HG03097 (cell line): ENCODE results near the gene CGREF1.
"Not testable (repeated sequence)": the region's sequence is repeated elsewhere in the genome, so short reads cannot be mapped to it uniquely, and the experiment has no call there.

Experiments
- ATAC-seq: cut with Tn5 transposase; IDR thresholded peaks from one replicate; pipeline ENCODE4 v1.9.1; 2021; ENCODE audit not compliant: unreplicated experiment, low FRiP score

The CGREF1 gene

DNA sequence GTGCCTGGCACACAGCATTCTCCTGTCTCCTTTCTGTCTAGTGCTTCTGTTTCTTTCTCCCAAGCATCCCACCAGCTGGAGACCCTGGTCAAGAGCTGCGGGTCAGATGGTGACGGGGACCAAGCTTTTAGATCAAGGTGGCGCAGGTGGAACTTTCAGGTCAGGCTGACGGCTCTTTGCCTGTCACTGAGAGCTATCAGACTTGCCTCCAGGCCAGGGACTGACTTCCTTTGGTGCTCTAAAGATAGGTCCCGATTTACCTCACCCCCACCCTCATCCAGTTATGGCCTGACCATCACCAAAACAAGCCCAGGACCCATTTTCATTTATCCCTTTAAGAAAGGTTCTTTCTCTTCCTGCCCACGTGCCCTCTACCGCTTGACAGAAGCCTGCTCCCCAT, 41.7 kb downstream of the CGREF1 start:
- ATAC-seq: no peak

DNA sequence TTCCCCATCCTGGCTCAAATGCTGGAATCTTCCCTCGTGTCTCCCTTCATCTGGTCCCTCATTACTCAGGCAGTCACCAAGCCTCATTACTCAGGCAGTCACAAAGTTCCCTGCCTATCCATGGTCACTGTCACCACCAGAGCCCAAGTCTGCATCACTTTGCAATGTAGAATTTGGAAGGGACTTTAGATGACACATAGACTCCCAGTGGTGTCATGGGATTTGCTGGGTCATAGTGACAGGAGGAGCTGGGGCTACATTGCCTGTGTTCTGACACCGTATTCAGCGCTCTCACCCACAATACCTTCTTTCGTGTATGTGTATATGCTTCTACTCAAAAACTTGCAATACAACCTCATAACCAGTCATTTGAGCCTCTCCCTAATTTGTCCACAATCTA, 42.6 kb downstream of the CGREF1 start:
- ATAC-seq: no peak

DNA sequence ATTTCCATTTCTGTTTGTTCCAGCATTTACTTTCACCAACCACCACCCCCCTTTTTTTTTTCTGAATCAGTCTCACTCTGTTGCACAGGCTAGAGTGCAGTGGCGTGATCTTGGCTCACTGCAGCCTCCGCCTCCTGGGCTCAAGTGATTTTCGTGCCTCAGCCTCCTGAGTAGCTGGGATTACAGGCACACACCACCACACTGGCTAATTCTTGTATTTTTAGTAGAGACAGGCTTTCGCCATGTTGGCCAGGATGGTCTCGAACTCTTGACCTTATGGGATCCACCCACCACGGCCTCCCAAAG, 43.4 kb downstream of the CGREF1 start:
- ATAC-seq: not testable (repeated sequence)

DNA sequence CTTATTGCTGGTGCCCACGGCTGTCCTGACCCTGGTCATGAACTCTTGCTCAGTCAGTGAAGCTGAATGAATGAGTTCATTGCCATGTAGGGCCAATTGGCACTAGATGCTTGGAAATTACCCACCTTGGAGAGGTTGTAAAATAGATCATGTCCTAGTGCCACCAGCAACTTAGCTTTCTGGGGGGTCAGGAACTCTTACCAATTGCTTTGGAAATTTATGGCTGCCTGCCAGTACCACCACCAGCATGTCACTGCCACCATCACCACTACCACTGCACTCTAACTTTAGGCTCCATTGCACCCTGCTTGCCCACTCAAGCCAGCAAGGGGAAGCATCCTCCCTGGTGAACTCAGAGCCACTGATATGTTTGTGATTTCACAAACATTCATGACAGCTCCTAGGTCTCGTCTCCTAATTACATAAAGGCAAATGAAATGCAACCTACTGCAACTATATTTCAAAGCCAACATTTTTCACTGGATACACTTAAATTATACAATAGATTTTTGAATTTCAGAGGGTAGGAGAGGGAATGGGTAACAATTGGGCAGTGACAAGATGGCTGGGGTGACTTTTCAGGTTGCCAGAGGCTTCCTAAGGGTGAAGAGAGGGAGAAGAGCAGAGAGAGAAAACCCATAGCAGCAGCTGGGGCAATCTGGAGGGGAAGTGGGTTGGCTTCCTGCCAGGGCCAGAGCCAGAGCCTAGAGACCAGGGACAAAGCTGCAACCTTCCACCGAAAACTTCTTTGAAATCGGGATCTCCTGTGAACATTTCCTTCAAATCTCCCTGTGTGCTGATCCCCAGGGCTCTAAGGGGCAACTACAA, 44.0 kb downstream of the CGREF1 start:
- ATAC-seq: no peak

DNA sequence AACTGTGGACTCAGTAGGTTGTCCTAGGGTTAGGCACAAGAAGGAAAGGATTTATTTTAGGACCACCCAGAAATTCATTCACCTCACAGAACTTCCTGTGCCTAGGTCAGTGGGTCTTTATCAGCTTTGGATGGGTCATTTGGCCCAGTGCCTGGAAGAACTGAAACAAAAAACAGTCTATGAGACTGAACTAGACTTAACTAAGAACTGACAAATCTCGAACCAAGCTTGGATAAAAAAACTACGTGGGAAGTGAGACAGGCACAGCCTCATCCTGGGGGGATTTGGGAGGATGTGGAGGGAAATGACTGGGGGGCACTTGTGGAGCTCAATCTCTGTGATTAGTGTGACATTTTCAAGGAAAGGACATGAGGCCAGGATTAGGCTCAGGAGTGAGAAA, 45.1 kb downstream of the CGREF1 start:
- ATAC-seq: no peak

DNA sequence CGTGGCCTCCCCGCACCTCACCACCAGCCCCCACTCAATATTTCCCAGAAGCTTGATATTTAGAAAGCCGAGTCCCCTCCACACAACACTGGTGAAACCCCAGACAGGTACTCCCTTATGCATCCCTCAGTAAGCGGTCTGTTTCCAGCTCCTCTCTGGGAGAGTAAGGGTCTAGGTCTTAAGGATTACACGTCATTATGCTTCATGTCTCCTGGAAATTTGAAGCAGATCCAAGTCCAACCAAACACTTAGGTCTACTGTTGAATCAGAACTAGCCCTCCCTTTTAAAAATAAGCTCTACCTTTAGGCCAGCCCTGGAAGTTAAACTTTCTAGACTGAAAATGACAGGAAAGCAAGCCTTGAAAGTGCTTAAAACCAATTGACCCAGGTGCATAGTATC, 46.0 kb downstream of the CGREF1 start:
- ATAC-seq: no peak

DNA sequence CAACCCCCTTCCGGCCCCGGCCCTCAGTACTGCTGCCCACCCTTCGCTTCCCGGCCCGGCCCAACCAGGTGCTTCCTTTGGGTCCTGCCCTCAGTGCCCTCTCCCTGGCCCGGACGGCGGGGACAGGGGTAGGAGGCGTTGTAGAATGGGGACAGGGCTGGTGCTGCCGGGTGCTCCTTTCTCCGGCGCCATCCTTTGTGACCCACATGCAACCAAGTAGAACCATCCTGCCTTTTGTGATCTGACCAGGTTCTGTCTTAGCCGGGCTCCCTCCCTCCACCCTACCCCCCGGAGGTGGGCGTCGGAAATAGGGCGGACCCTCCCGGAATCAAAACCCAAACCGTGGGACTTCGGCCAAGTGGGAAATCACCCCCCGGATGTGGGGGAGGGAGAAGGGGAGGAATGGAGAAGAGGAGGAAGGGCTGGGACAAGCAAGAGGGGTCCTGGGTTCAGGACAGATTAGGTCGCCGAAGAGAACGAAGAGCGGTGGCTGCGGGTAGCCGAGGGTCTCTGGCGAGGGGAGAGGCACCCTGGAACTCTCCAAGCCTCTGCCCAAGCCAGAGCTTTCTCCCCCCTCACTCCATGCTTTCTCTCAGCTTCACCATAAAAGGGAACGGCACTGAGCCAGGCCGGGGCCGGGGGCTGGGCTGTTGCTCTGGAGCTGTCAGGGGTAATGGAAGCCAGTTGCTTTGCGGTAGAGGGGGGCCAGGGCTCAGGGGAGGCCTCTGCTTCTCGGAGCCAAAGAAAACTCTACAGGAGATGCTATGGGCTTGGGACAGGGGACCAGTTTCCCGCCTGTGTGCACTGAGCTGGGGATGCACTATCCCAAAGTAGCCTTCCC, 46.7 kb downstream of the CGREF1 start:
- ATAC-seq: peak; percentile 5

DNA sequence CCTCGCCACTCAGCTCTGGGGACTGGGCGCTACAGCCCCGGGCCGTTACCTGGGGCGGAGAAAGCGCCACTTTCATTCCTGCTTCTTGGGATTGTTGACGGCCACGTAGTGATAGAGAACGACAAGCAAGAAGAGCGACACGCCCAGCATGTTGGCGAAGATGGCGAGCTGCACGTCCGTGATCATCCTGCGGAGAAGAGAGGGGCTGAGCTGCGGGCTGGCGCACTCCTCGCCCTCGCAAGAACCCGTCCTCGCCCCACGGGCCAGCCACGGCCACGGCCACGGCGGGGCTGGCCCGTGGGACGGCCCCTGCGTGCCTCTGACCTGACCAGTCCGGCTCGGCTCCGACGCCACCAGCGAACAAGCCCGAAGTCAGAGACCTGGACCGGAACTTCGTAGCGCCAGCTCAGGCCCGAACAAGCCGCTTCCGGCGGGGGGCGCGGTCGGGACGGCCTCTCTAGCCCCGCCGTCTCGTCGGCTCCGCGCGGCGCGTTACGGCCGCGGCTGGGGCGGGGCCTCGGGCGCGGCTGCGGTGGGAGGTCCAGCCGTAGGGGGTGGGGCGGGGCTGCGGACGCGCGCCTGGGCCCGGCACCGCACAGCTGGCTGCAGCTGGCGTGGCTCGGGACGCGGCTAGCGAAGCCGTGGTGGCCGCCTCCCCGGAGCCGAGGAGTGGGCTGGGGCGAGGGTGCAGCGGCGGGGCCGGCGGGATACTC, 47.5 kb downstream of the CGREF1 start, which contains the start of gene OST4:
Gene OST4, minus strand, starts transcription at position 378 of the 713 bp plus-strand sequence.
- ATAC-seq: peak; percentile 69

DNA sequence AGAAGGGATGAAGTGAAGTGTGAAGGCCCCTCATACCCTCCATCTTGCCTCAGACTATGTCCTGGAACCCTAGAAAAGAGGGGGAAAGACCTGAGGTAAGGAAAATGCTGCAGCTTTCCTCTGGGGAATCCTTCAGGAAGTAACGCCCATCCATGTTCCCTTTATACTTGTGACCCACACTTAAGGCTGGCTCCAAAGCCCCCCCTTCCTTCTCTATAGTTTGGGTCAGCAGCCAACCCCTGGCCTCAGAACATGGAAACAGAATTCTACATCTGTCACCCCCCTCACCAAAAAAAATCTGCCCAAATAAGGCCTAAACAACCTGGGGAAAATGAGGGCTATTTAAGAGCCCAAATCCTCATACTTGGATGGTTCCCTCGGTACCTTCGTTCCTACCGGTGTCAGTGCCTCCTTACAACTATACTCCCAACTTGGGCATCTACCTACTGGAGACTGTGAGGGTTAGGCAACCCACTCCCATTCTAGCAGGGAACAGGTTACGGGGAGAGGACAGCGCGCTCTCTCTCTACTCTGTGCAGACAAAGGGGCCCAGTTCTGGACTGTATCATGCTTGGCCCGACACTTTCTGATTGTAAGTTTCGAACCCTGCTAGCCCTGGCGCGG, 48.2 kb downstream of the CGREF1 start:
- no peak for ATAC-seq

DNA sequence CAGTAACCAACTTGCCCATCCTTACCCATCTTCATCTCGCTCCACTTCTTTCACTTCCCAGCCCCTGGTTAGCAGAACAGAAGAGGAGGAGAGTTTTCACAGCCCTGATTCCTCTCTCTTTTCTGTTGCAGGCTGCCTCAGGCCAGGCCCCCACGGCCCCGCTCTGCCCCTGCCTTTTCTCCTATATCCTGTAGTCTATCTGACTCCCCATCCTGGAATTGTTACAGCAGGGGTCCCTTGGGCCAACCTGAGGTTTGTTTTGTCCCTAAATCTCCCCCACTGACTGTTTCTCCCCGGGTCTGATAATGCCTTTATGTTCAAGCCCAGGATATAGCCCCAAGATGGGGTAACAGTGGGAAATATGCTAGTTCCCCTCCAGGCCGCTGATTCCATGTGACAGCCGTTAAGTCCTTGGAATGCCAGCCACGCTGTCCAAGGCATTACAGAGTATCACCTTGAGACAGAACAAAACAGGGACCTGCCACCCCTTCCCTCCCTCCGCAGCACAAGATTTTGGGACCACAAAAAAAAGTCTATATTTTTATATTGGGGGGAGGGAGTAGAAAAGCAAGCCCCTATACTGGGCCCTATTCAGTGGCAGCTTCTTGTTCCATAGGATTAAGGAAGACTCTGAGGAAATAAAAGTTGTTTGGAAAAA, 48.8 kb downstream of the CGREF1 start:
- no peak for ATAC-seq

DNA sequence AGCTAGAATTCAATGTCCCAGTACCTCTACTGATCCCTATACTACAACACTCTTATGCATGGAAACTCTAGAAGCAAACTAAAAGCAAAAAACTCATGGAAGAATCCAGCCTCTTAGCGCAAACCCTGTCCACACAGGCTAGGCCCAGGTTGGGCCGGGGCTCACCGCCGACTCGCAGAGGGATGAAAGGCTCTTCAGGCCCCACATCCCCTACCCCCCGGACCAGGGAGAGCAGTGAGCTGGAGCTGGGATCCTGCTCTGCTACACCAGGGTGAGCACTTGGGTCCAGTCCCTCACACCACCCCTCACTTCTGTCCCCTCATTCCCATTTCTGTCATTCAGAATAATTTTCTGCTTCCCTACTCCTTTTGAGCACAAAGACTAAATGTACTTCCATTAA, 49.5 kb downstream of the CGREF1 start:
- no peak for ATAC-seq

DNA sequence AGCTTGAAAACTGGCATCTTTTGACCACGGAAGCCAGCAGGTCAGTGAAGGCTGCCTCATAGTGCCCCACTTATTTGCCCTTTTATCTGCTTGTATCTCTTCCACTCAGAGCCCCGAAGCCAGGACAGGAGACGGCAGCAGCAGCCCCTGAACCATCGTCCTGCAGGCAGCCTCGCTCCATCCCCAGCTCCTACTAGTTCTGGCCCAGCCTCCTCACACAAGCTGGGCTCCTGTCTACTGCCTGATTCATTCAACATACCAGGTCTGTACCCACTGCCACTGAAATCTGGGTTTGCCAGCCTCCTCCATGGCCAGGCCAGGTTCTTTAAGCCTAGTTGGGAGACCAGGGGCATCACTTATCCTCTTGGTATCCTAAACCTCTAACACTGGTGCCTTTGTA, 51.5 kb downstream of the CGREF1 start:
- no peak for ATAC-seq

DNA sequence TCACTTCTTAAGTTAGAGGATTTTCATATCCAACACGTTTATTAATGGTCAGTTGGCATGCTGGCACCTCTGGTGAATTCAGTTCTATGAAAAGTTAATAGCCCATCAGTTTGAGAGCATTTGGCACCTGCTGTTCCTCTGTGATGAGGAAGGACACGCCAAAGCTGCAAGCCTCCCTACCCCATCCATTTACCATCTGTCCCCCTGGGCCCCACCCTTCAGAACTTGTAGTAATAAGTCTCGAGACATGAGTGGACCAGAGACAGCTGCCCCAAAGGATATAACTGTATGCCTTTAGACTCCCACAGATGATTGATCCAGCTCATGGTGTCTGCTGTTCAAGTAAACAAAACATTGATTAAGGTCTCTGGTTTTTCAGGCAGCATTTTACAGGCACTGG, 53.8 kb downstream of the CGREF1 start:
- ATAC-seq: no peak

DNA sequence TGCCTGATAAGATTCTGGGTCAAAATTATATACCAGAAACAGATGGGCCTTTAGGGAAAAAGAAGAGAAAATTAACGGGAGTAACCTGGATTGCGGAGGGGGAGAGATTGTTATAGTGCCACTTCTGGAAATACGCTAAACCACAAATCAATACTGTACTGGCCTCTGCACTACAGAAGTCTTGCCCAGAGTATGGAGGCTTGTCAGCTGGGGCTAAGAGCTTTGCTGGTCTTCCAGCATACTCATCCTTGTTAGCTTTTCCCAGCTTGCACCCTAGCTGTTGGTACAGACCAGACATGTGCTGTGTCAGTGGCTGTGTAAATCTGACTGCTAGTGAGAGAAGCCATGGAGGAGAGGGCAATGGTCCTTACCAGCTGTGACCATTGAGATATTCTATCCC, 58.6 kb downstream of the CGREF1 start:
- ATAC-seq: no peak

DNA sequence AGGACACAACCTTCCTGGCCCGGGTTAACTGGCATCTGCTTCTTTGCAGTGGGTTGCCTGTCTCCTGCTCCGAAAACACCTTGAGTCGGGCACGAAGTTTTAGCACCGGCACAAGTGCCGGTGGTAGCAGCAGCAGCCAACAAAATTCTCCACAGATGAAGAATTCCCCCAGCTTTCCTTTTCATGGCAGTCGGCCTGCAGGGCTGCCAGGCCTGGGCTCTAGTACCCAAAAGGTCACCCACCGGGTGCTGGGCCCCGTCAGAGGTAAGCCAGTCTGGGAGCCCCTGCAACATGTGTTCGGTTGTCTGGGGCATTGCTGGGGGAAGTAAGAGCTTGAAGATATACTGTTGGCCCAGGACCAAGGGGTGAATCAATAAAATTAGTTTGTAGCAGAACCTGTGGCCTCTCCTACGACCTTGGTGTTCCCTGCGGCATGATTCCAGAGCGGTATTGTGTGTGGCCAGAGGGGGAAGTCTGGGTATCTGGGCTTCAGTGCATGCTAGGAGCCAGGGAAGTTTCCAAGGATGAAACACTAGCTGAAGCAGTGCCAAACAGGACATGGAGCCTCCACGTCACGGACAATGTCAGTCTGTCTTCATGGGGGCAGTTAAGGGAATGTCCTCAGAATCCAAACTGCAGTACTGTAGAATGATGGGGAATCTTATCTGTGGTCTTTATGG, 59.6 kb downstream of the CGREF1 start:
- ATAC-seq: no peak

DNA sequence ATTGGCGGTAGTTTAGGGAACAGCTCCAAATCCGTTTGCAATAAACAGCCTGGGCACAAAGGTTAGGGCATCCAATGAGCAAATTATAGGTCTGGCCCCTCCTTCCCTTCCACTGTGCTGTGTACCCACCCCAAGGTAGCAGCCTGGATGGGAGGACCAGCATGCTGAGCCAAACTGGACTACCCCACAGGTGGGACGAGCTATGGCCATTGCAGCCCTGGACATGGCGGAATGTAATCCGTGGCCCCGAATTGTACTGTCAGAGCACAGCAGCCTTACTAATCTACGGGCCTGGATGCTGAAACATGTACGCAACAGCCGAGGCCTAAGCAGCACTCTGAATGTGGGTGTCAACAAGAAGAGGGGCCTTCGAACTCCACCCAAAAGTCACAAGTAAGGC, 60.7 kb downstream of the CGREF1 start:
- no peak for ATAC-seq

DNA sequence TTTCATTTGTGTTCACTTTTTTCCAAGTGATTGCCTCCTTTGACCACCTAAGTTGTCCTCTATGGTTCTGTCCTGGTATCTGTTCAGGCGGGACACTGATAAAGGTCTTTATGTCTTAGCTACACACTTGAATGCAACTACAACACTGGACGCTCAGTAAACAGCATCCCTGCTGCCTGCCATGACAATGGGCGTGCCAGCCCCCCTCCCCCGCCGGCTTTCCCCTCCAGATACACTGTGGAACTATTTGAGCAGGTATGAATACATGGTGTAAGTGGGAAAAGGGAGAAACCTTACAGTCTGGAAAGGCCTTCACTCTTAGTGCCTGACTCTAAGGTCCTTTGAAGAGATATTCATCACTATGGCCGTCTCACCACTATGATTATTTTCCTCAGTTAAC, 61.7 kb downstream of the CGREF1 start:
- ATAC-seq: no peak

DNA sequence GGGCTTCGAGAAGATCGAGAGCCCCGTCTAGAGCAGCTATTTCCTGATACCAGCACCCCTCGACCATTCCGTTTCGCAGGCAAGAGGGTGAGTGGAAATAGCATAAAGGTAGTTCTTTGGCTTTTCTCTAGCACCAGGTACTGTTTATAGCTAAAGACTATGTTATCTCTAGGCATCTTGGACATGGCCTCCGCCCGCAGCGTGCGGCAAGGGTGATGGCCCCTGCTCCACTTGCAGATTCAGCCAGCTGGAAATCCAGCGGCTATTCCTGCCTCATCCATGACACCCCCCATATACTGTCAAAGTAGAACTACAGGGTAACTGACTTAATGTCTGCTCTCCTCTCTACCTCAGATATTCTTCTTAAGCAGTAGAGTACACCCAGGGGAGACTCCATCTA, 64.2 kb downstream of the CGREF1 start:
- ATAC-seq: no peak

DNA sequence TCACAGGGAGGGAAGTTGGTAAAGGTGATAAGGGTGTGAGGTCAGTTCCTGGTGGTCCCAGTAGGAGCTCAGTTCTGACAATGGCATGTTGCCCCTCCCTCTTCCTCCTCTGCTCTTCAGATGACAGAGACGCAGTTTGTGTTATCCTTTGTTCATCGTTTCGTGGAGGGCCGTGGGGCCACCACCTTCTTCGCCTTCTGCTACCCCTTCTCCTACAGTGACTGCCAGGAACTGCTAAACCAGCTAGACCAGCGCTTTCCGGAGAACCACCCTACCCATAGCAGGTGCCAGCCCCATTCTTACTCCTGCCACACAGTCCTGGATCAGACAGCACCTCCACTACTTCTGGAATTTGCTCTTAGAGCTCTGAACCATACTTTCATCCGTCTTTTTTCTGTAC, 65.2 kb downstream of the CGREF1 start:
- no peak for ATAC-seq

DNA sequence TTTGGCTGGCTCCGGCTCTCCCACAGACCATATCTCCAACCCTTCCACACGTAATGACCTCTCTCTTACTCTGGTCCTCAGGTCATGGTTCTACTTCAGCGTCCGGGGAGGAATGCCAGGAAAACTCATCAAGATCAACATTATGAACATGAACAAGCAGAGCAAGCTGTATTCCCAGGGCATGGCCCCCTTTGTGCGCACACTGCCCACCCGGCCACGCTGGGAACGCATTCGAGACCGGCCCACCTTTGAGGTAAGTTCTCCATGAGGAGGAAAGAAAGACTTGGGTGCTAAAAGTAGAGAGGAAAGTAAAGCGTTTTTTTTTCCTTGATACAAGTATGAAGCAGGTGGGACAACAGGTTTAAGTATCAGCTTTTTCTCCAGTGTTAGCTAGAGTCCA, 65.6 kb downstream of the CGREF1 start:
- no peak for ATAC-seq
